Measurements from ENCODE around the gene SEC22B.
"Not testable (repeated sequence)": the region's sequence is repeated elsewhere in the genome, so short reads cannot be mapped to it uniquely, and the experiment has no call there.

DNA sequence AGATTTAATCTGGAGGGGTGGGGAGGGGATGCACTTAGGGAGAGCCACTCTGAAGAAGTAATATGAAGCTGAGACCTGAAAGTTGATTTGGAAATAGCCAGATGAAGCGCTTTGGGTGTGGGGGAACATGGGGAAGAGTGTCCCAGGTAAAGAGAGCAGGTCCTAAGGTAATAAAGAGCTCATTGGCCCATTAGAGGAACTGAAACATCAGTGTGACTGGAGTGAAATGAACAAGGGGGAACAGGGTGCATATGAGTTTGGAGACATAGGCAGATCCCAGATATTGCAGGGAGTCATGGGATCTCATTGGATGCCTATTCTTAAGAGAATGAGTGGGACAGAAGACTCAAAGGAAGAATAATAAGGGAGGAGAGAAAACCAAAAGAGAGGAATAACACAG, 54.5 kb downstream of the SEC22B start:
- TF ChIP-seq, protein P1, sequence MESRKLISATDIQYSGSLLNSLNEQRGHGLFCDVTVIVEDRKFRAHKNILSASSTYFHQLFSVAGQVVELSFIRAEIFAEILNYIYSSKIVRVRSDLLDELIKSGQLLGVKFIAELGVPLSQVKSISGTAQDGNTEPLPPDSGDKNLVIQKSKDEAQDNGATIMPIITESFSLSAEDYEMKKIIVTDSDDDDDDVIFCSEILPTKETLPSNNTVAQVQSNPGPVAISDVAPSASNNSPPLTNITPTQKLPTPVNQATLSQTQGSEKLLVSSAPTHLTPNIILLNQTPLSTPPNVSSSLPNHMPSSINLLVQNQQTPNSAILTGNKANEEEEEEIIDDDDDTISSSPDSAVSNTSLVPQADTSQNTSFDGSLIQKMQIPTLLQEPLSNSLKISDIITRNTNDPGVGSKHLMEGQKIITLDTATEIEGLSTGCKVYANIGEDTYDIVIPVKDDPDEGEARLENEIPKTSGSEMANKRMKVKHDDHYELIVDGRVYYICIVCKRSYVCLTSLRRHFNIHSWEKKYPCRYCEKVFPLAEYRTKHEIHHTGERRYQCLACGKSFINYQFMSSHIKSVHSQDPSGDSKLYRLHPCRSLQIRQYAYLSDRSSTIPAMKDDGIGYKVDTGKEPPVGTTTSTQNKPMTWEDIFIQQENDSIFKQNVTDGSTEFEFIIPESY (IDR thresholded peaks at IDR 0.05; ENCODE audit: borderline replicate concordance, low read depth) = not testable (repeated sequence)
- not testable (repeated sequence) for TF ChIP-seq FOXM1 (IDR thresholded peaks at IDR 0.05; ENCODE audit: low read depth); TEAD4 (IDR thresholded peaks at IDR 0.05; ENCODE audit: borderline replicate concordance, insufficient read depth)
